Endodermal cell (in vitro differentiated cells): Measurements from ENCODE around the gene PLA2G7. TPM values are rescaled to one million over a fixed set of nuclear protein-coding genes. Genes with fewer than 3 reads are reported as not detected.

Source experiments
- DNase-seq: peaks from one replicate; pipeline ENCODE4 v3.0.0-alpha.2; 2017
- H3K27ac ChIP-seq: 2 replicates; pipeline ENCODE4 v1.5.1; 2013; ENCODE audit warnings: mild to moderate bottlenecking, low read depth, low read length, moderate library complexity
- H3K27me3 ChIP-seq: 2 replicates; pipeline ENCODE4 v1.6.1; 2013; ENCODE audit warnings: mild to moderate bottlenecking, low read length, moderate library complexity; ENCODE audit not compliant: insufficient read depth, control insufficient read depth, poor library complexity, severe bottlenecking
- H3K36me3 ChIP-seq: 2 replicates; pipeline ENCODE4 v1.7.0; 2013; ENCODE audit warnings: mild to moderate bottlenecking, low read length, moderate library complexity; ENCODE audit not compliant: control insufficient read depth, insufficient read depth
- H3K4me1 ChIP-seq: one replicate; pipeline ENCODE4 v1.7.0; 2013; ENCODE audit warnings: low read length; ENCODE audit not compliant: control insufficient read depth, insufficient read depth
- H3K4me3 ChIP-seq: 2 replicates; pipeline ENCODE4 v1.5.1; 2013; ENCODE audit warnings: mild to moderate bottlenecking, low read length, moderate library complexity
- H3K9ac ChIP-seq: 2 replicates; pipeline ENCODE4 v1.6.1; 2013; ENCODE audit warnings: mild to moderate bottlenecking, low read length, moderate library complexity; ENCODE audit not compliant: poor library complexity, severe bottlenecking; ENCODE audit errors: extremely low read depth
- H3K9me3 ChIP-seq: 2 replicates; pipeline ENCODE4 v1.6.1; 2013; ENCODE audit warnings: mild to moderate bottlenecking, low read length, moderate library complexity; ENCODE audit not compliant: control insufficient read depth
- H3K27ac Mint-ChIP-seq: 2 replicates; pipeline ENCODE4 v1.8.0; 2020; ENCODE audit warnings: mixed read lengths
- H3K27me3 Mint-ChIP-seq: 2 replicates; pipeline ENCODE4 v1.8.0; 2021; ENCODE audit warnings: mild to moderate bottlenecking, mixed read lengths; ENCODE audit not compliant: insufficient read depth
- H3K36me3 Mint-ChIP-seq: 2 replicates; pipeline ENCODE4 v1.8.0; 2020; ENCODE audit warnings: low read depth, mixed read lengths
- H3K4me1 Mint-ChIP-seq: 2 replicates; pipeline ENCODE4 v1.8.0; 2020; ENCODE audit warnings: mixed read lengths
- H3K4me3 Mint-ChIP-seq: 2 replicates; pipeline ENCODE4 v1.8.0; 2020; ENCODE audit warnings: mild to moderate bottlenecking, moderate library complexity, mixed read lengths
- H3K9me3 Mint-ChIP-seq: 2 replicates; pipeline ENCODE4 v1.8.0; 2020; ENCODE audit warnings: mild to moderate bottlenecking, mixed read lengths
- CTCF ChIP-seq: fragments of 200-600 bp; sonication (generic); conservative IDR thresholded peaks from 2 replicates; pipeline ENCODE4 v1.5.0; 2021; ENCODE audit warnings: antibody characterized with exemption, mild to moderate bottlenecking
- WGBS, 2 experiments: methylation state at CpG; one replicate each; pipeline versions ENCODE4 v1.1.5 to v1.1.7; 2013; ENCODE audit warnings: missing lambda C conversion rate in 2 of 2, mixed read lengths in 1 of 2; ENCODE audit not compliant: insufficient coverage in 1 of 2, insufficient read length in 1 of 2; 5-methylcytosine and 5-hydroxymethylcytosine counted together
- total RNA-seq, 2 donors: library from RNA; stranded (reverse); fragmentation: NEBNext Ultra II Directional in 1 of 2; extraction: Animal tissue kit (Norgen Biotek cat#: 25700) in 1 of 2; gene quantifications; 2 replicates in 1 of 2; 3 replicates in 1 of 2; pipeline ENCODE4 v1.2.1, GENCODE V29; 2021

Gene PLA2G7
- total RNA-seq, 2 donors from 2014 or later, result 1.1 to 3.2 TPM

- H3K27me3 ChIP-seq, result no peaks in the 10 kb centered on the region
- TF ChIP-seq CTCF, result no peak
- H3K27me3 Mint-ChIP-seq, result no peaks in the 10 kb centered on the region
- H3K4me1 Mint-ChIP-seq, result peaks cover 3% of the 10 kb centered on the region
- H3K9me3 ChIP-seq, result no peaks in the 10 kb centered on the region
- no peak overlapping the region for H3K4me3 ChIP-seq
- no peaks in the 10 kb centered on the region for H3K36me3 ChIP-seq
- H3K27ac Mint-ChIP-seq, result no peak overlapping the region
- H3K9ac ChIP-seq, result no peak overlapping the region
- no peak for DNase-seq
- no peaks in the 10 kb centered on the region for H3K4me1 ChIP-seq
- no peaks in the 10 kb centered on the region for H3K36me3 Mint-ChIP-seq
- 92 to 98% methylated on average over 12 to 13 of the region's 13 CpGs for WGBS, 2 experiments
- no peak overlapping the region for H3K4me3 Mint-ChIP-seq
- H3K9me3 Mint-ChIP-seq, result no peaks in the 10 kb centered on the region
- H3K27ac ChIP-seq, result no peak overlapping the region
Observed at GRCh38 chr6:46688966-46689335, 46.2 kb downstream of the PLA2G7 start.

GRCh38 chr6:46688117-46688965, 46.8 kb downstream of the PLA2G7 start:
- Mint-ChIP-seq H3K4me3 (no peak overlapping the region), H3K4me1 (peaks cover 1% of the 10 kb centered on the region), H3K9me3 (no peaks in the 10 kb centered on the region), H3K27me3 (no peaks in the 10 kb centered on the region), H3K27ac (no peak overlapping the region), H3K36me3 (no peaks in the 10 kb centered on the region)
- no peak for TF ChIP-seq CTCF
- no peaks in the 10 kb centered on the region for H3K36me3 ChIP-seq
- H3K9me3 ChIP-seq, result no peaks in the 10 kb centered on the region
- no peaks in the 10 kb centered on the region for H3K27me3 ChIP-seq
- H3K4me3 ChIP-seq, result no peak overlapping the region
- 96 to 97% methylated on average over 59 to 85 of the region's 85 CpGs for WGBS, 2 experiments
- DNase-seq, result no peak
- H3K27ac ChIP-seq, result no peak overlapping the region
- H3K4me1 ChIP-seq, result no peaks in the 10 kb centered on the region
- no peak overlapping the region for H3K9ac ChIP-seq

DNA sequence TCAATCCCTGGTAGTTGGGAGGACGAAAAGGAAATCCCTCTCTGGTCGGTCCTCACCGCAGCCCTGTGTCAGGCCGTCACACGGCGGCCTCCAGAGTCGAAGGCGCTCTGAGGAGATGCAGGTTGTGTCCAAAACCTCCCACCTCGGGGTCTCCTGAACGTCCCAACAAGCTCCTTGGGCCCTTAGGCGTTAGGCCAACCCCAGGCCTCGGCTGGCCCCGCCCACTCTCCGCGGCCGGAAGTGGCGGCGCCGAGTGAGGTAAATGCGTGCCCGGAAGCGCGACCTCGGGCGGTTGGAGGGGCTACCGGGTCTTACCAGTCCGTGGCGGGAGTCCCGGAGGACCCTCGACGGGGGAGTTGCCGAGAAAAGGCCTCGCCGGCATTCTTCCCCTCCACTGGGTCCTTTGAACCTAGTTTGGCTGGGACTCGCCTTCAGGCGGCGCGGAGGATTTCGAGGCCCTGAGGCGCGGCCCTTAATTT, 47.5 kb downstream of the PLA2G7 start, which contains the start of gene TDRD6:
TDRD6 (plus strand) TSS at position 267 of the 479 bp plus-strand sequence. CDS start 244 bp downstream, outside the sequence.
- H3K27me3 Mint-ChIP-seq, result no peaks in the 10 kb centered on the region
- H3K9me3 Mint-ChIP-seq, result no peaks in the 10 kb centered on the region
- no peaks in the 10 kb centered on the region for H3K36me3 Mint-ChIP-seq
- no peak within 1 kb of the TSS for H3K4me3 Mint-ChIP-seq
- H3K36me3 ChIP-seq, result no peaks in the 10 kb centered on the region
- TF ChIP-seq CTCF, result no peak
- no peak within 1 kb of the TSS for H3K27ac ChIP-seq
- no peaks in the 10 kb centered on the region for H3K9me3 ChIP-seq
- no peak within 1 kb of the TSS for H3K27ac Mint-ChIP-seq
- WGBS, 2 experiments, result 92 to 94% methylated on average over 31 to 41 of the region's 41 CpGs
- H3K4me3 ChIP-seq, result no peak within 1 kb of the TSS
- no peaks in the 10 kb centered on the region for H3K4me1 ChIP-seq
- no peaks in the 10 kb centered on the region for H3K27me3 ChIP-seq
- no peak within 1 kb of the TSS for H3K9ac ChIP-seq
- no peaks in the 10 kb centered on the region for H3K4me1 Mint-ChIP-seq
- no peak for DNase-seq
